Activated CD8-positive, alpha-beta T cell treated with anti-CD3 and anti-CD28 coated beads for 36 hours (primary cell): ENCODE results near the gene SGMS1. TPM values are rescaled to one million over a fixed set of nuclear protein-coding genes. Genes with fewer than 3 reads are reported as not detected.

Source experiments
- ATAC-seq: fragments of 200-7000 bp; cut with Tn5 transposase; one replicate; pipeline ENCODE4 v1.10.0; 2021; ENCODE audit warnings: mild to moderate bottlenecking, moderate library complexity
- CTCF ChIA-PET: fragments of 350-600 bp; sonication (Branson Sonifier 250); formaldehyde crosslinking; loops from one replicate; lab custom pipeline; 2021; ENCODE audit warnings: antibody characterized with exemption; lab: Charles Lee
- POLR2A ChIA-PET: fragments of 350-600 bp; sonication (Branson Sonifier 250); formaldehyde crosslinking; loops from one replicate; lab custom pipeline; 2021; ENCODE audit warnings: antibody characterized with exemption; lab: Charles Lee
- DNase-seq: peaks from one replicate; pipeline ENCODE4 v3.0.0-alpha.2; 2020
- H3K27ac Mint-ChIP-seq: one replicate; pipeline ENCODE4 v1.8.0; 2021; ENCODE audit warnings: mild to moderate bottlenecking, mixed read lengths
- H3K27me3 Mint-ChIP-seq: one replicate; pipeline ENCODE4 v1.8.0; 2021; ENCODE audit warnings: mixed read lengths
- H3K36me3 Mint-ChIP-seq: one replicate; pipeline ENCODE4 v1.8.0; 2021; ENCODE audit warnings: low read depth, mixed read lengths
- H3K4me1 Mint-ChIP-seq: one replicate; pipeline ENCODE4 v1.8.0; 2021; ENCODE audit warnings: low read depth, mixed read lengths
- H3K4me3 Mint-ChIP-seq: one replicate; pipeline ENCODE4 v1.8.0; 2021; ENCODE audit warnings: mild to moderate bottlenecking, moderate library complexity, mixed read lengths
- H3K9me3 Mint-ChIP-seq: one replicate; pipeline ENCODE4 v1.8.0; 2021; ENCODE audit warnings: mixed read lengths
- intact Hi-C: fragments of 100-400 bp; cut with micrococcal nuclease; formaldehyde crosslinking; loops from one replicate; pipeline ENCODE4 v1.10.0; 2022
- total RNA-seq, 2 experiments: library from RNA; stranded (reverse); gene quantifications; one replicate each; pipeline ENCODE4 v1.2.3, GENCODE V29; 2021
- TF ChIP-seq, protein P1 (sequence below): fragments of 200-600 bp; IDR thresholded peaks from one replicate; pipeline ENCODE4 v1.8.0; 2022; ENCODE audit warnings: antibody characterized with exemption, mild to moderate bottlenecking

Gene SGMS1
- total RNA-seq, 2 experiments from 2014 or later, result 9.0 to 10.6 TPM

DNA sequence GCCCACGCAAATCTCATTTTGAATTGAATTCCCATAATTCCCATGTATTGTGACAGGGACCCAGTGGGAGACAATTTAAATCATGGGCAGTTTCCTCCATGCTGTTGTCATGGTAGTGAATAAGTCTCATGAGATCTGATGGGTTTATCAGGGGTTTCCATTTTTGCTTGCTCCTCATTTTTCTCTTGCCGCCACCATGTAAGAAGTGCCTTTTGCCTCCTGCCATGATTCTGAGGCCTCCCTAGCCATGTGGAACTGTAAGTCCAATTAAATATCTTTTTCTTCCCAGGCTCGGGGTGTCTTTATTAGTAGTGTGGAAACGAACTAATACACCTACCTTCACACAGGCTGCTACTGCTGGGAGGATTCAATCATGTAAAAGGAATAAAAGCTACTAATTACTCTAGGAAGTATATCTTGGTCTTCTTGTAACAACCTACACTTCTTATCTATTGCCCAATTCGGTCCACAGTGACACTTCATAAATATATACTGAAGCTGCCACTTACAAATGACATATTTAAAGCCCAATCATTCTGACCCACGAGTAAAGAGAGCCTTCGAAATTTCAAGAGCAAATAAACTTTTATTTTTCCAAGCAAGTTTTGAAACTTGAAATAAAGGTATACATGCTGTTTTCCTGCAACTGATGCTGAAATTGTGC is 272.1 kb downstream of the SGMS1 start:
- intact Hi-C loops, result no loop called here
- peaks cover 34% of the 10 kb centered on the region for H3K36me3 Mint-ChIP-seq
- H3K9me3 Mint-ChIP-seq, result peaks cover 15% of the 10 kb centered on the region
- ChIA-PET POLR2A (no interaction called here), CTCF (interaction anchor here (0.7 kb wide), 1 partner anchor 17 kb away, joined by 3 read pairs; no protein-coding TSS in a partner anchor)
- H3K4me1 Mint-ChIP-seq, result peaks cover 21% of the 10 kb centered on the region
- ATAC-seq (no peak), DNase-seq (no peak)
- no peaks in the 10 kb centered on the region for H3K27me3 Mint-ChIP-seq
- TF ChIP-seq, protein P1, sequence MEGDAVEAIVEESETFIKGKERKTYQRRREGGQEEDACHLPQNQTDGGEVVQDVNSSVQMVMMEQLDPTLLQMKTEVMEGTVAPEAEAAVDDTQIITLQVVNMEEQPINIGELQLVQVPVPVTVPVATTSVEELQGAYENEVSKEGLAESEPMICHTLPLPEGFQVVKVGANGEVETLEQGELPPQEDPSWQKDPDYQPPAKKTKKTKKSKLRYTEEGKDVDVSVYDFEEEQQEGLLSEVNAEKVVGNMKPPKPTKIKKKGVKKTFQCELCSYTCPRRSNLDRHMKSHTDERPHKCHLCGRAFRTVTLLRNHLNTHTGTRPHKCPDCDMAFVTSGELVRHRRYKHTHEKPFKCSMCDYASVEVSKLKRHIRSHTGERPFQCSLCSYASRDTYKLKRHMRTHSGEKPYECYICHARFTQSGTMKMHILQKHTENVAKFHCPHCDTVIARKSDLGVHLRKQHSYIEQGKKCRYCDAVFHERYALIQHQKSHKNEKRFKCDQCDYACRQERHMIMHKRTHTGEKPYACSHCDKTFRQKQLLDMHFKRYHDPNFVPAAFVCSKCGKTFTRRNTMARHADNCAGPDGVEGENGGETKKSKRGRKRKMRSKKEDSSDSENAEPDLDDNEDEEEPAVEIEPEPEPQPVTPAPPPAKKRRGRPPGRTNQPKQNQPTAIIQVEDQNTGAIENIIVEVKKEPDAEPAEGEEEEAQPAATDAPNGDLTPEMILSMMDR, result no peak
- H3K4me3 Mint-ChIP-seq, result no peak overlapping the region
- no peak overlapping the region for H3K27ac Mint-ChIP-seq

DNA sequence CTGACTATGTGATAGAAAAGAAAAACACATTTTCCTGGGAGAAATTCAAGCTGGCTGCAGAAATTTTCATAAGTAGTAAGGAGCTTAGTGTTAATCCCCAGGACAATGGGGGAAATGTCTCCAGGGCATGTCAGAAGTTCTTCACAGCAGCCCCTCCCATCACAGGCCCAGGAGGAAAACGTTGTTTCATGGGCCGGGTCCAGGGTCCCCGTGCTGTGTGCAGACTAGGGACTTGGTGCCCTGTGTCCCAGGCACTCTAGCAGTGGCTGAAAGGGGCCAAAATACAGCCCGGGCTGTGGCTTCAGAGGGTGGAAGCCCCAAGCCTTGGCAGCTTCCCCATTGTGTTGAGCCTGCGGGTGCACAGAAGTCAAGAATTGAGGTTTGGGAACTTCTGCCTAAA is 273.4 kb downstream of the SGMS1 start:
- no peak overlapping the region for H3K4me3 Mint-ChIP-seq
- POLR2A ChIA-PET, result no interaction called here
- TF ChIP-seq, protein P1, result no peak
- no peak overlapping the region for H3K27ac Mint-ChIP-seq
- CTCF ChIA-PET, result interaction anchor here (1.2 kb wide), 1 partner anchor 14 kb away, joined by 4 read pairs; no protein-coding TSS in a partner anchor
- intact Hi-C loops, result no loop called here
- H3K27me3 Mint-ChIP-seq, result no peaks in the 10 kb centered on the region
- H3K4me1 Mint-ChIP-seq, result peaks cover 21% of the 10 kb centered on the region
- no peak for ATAC-seq
- no peak for DNase-seq
- peaks cover 15% of the 10 kb centered on the region for H3K9me3 Mint-ChIP-seq
- H3K36me3 Mint-ChIP-seq, result peaks cover 30% of the 10 kb centered on the region

DNA sequence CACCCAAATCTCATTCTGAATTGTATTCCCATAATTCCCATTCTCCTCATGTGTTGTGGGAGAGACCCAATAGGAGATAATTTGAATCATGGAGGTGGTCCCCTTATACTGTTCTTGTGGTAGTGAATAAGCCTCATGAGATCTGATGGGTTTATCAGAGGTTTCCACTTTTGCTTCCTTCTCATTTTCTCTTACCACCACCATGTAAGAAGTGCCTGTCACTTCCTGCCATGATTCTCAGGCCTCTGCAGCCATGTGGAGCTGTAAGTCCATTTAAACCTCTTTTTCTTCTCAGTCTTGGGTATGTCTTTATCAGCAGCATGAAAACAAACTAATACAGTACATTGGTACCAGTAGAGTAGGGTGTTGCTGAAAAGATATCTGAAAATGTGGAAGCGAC is 274.2 kb downstream of the SGMS1 start:
- CTCF ChIA-PET, result no interaction called here
- POLR2A ChIA-PET, result interaction anchor here (0.6 kb wide), 1 partner anchor 52 kb away, joined by 3 read pairs; no protein-coding TSS in a partner anchor
- ATAC-seq (no peak), DNase-seq (no peak)
- intact Hi-C loops, result no loop called here
- H3K9me3 Mint-ChIP-seq, result peaks cover 13% of the 10 kb centered on the region
- H3K27me3 Mint-ChIP-seq, result no peaks in the 10 kb centered on the region
- TF ChIP-seq, protein P1, result no peak
- no peak overlapping the region for H3K27ac Mint-ChIP-seq
- H3K4me3 Mint-ChIP-seq, result no peak overlapping the region
- H3K36me3 Mint-ChIP-seq, result peaks cover 25% of the 10 kb centered on the region
- H3K4me1 Mint-ChIP-seq, result peaks cover 21% of the 10 kb centered on the region

DNA sequence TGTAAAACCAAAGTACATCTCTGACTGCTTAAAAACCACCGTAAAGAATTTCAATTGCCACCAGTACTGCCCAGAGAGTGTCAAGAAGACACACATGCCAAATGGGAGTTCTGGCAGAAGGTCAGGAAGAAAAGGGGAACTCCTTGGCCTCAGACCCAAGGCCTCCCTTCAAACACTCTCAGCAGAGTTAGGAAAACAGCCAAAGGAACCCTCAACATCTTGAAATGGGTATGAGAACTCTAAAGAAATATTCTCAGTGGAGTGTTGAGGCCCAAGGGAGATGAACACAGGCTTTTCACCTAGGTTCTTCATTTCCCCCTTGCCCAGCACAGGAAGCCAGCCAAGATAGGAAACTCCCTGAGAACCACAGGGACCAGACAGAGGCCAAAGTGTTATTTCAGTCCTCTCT is 276.4 kb downstream of the SGMS1 start:
- ATAC-seq, result peak; percentile 64
- Mint-ChIP-seq H3K4me3 (no peak overlapping the region), H3K27me3 (no peaks in the 10 kb centered on the region), H3K27ac (peak overlapping the region; percentile 31), H3K4me1 (peaks cover 21% of the 10 kb centered on the region), H3K36me3 (peaks cover 31% of the 10 kb centered on the region), H3K9me3 (peaks cover 13% of the 10 kb centered on the region)
- ChIA-PET POLR2A (no interaction called here), CTCF (no interaction called here)
- intact Hi-C loops, result no loop called here
- DNase-seq, result peak; percentile 33
- TF ChIP-seq, protein P1, result no peak

DNA sequence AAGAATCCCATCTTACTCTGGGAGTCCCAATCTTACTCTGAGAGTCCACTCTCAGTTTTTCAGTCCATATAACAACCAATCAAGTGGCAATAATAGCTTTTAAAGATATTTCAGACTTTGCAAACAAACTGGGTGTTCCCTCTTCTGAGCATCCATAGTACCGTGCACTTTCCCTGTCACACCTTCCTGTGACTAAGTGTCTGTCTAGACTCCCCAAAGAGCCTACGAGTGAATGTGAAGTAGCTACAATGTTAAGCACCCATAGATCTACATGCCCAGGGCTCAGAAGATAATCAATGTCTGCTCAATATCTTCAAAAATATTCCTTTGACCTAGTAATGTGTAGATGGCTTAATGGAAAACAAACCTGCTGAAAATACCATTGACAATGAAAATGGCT is 276.8 kb downstream of the SGMS1 start:
- ATAC-seq (no peak), DNase-seq (no peak)
- TF ChIP-seq, protein P1, result no peak
- Mint-ChIP-seq H3K36me3 (peaks cover 33% of the 10 kb centered on the region), H3K4me1 (peaks cover 21% of the 10 kb centered on the region), H3K27me3 (no peaks in the 10 kb centered on the region), H3K4me3 (no peak overlapping the region), H3K27ac (peak overlapping the region; percentile 31), H3K9me3 (peaks cover 13% of the 10 kb centered on the region)
- ChIA-PET CTCF (no interaction called here), POLR2A (no interaction called here)
- intact Hi-C loops, result no loop called here
